ENCODE measurements around the gene C10orf67. TPM values are rescaled to one million over a fixed set of nuclear protein-coding genes. Genes with fewer than 3 reads are reported as not detected.

Gene C10orf67
- total RNA-seq, 1 experiment from 2014 or later: not detected

GRCh38 chr10:23375366-23375765 is 30.8 kb upstream of the C10orf67 start:
- no peak overlapping the region for H3K4me2 ChIP-seq (ENCODE audit: low read length)
- no peak overlapping the region for H3K27ac ChIP-seq (ENCODE audit: low read depth, low read length)
- H3K9me3 ChIP-seq (ENCODE audit: control insufficient read depth in 1 of 2, insufficient read depth in 1 of 2, low read depth in 1 of 2, low read length in 2 of 2): no peaks in the 10 kb centered on the region
- TF ChIP-seq EZH2phosphoT487 (IDR thresholded peaks at IDR 0.05; ENCODE audit: borderline replicate concordance) (no peak), ELF1 (IDR thresholded peaks at IDR 0.05; ENCODE audit: borderline replicate concordance, low read depth) (no peak), ZBTB33 (IDR thresholded peaks at IDR 0.05; ENCODE audit: extremely low read depth, insufficient replicate concordance, low read length) (no peak), POLR2A (IDR thresholded peaks at IDR 0.05; ENCODE audit: borderline replicate concordance, extremely low read depth, insufficient read depth, insufficient read length) (no peak), ATF3 (IDR thresholded peaks at IDR 0.05) (no peak), MAX (IDR thresholded peaks at IDR 0.05) (no peak), JUND (IDR thresholded peaks at IDR 0.05) (no peak), TCF7L2 (IDR thresholded peaks at IDR 0.05; ENCODE audit: borderline replicate concordance, extremely low read depth, insufficient read depth, insufficient read length) (no peak), SIN3A (IDR thresholded peaks at IDR 0.05; ENCODE audit: low read depth) (no peak), ZFX (IDR thresholded peaks at IDR 0.05) (no peak), YY1 (IDR thresholded peaks at IDR 0.05; ENCODE audit: extremely low read depth, insufficient replicate concordance, low read depth, low read length) (no peak), SP1 (IDR thresholded peaks at IDR 0.05; ENCODE audit: low read depth) (no peak), POLR2AphosphoS5 (IDR thresholded peaks at IDR 0.05; ENCODE audit: low read depth, low read length) (no peak), SRF (IDR thresholded peaks at IDR 0.05; ENCODE audit: low read depth) (no peak), FOSL1 (IDR thresholded peaks at IDR 0.05; ENCODE audit: low read depth) (no peak), CBX3 (IDR thresholded peaks at IDR 0.05; ENCODE audit: low read depth) (no peak)
- TF ChIP-seq, protein P1, sequence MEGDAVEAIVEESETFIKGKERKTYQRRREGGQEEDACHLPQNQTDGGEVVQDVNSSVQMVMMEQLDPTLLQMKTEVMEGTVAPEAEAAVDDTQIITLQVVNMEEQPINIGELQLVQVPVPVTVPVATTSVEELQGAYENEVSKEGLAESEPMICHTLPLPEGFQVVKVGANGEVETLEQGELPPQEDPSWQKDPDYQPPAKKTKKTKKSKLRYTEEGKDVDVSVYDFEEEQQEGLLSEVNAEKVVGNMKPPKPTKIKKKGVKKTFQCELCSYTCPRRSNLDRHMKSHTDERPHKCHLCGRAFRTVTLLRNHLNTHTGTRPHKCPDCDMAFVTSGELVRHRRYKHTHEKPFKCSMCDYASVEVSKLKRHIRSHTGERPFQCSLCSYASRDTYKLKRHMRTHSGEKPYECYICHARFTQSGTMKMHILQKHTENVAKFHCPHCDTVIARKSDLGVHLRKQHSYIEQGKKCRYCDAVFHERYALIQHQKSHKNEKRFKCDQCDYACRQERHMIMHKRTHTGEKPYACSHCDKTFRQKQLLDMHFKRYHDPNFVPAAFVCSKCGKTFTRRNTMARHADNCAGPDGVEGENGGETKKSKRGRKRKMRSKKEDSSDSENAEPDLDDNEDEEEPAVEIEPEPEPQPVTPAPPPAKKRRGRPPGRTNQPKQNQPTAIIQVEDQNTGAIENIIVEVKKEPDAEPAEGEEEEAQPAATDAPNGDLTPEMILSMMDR (IDR thresholded peaks at IDR 0.05 in 2 of 3, conservative IDR thresholded peaks at IDR 0.05 in 1 of 3; ENCODE audit: borderline replicate concordance in 1 of 3, insufficient read depth in 1 of 3, low read depth in 2 of 3, low read length in 2 of 3): no peak
- H3K27me3 ChIP-seq (ENCODE audit: insufficient read depth, low read length): no peaks in the 10 kb centered on the region
- H3K4me3 ChIP-seq (replicated peaks in 1 of 2; ENCODE audit: low read depth in 1 of 2, low read length in 2 of 2): no peak overlapping the region
- H3K9me2 ChIP-seq (ENCODE audit: insufficient read depth): no peaks in the 10 kb centered on the region
- CTCF ChIA-PET: no interaction called here
- DNase-seq (ENCODE audit: low read depth, low spot score) (no peak), ATAC-seq (no peak)
- H3K79me2 ChIP-seq (ENCODE audit: insufficient read depth, low read length): no peaks in the 10 kb centered on the region
- no peaks in the 10 kb centered on the region for H4K20me1 ChIP-seq (ENCODE audit: insufficient read depth)
- POLR2A ChIA-PET: no interaction called here
- H2AFZ ChIP-seq (ENCODE audit: low read depth, low read length, poor library complexity, severe bottlenecking): no peak overlapping the region
- intact Hi-C loops (cut with micrococcal nuclease): no loop called here
- H3K9ac ChIP-seq (ENCODE audit: low read length): no peak overlapping the region
- BruUV-seq (replicated peaks): no TSS peak
- H3K4me1 ChIP-seq (ENCODE audit: control insufficient read depth in 1 of 2, insufficient read depth in 2 of 2, low read length in 2 of 2): no peaks in the 10 kb centered on the region
- RAD21 ChIA-PET (ENCODE audit: low non-redundant PET in 1 of 2, low total read pairs in 2 of 2, uncharacterized antibody in 2 of 2, unreplicated experiment in 2 of 2): no interaction called here
- H3K36me3 ChIP-seq (ENCODE audit: control insufficient read depth in 1 of 2, insufficient read depth in 2 of 2, low read length in 2 of 2): no peaks in the 10 kb centered on the region

All from HCT116 (cell line).